Measurements from ENCODE around the gene CNOT4. TPM values are rescaled to one million over a fixed set of nuclear protein-coding genes. Genes with fewer than 3 reads are reported as not detected.

The CNOT4 gene
- total RNA-seq = 10 to 100 TPM in 1 of 2 donors, 1 to 10 TPM in 1; 10.0 to 10.7 TPM

GRCh38 chr7:135509839-135510591 is at the start of gene CNOT4:
Gene CNOT4, minus strand, starts transcription at chr7:135510102. Its CDS starts 71,771 bp downstream, at chr7:135438331.

GRCh38 chr7:135557455-135558336 is 47.8 kb upstream of the CNOT4 start, which contains the start of gene NUP205:
Gene NUP205, plus strand, starts transcription at chr7:135557917. Its CDS starts 28 bp downstream, at chr7:135557945.

Other genes with a start within 250 kb of the CNOT4 start
- gene NUP205, start 47.8 kb upstream of the CNOT4 start, total RNA-seq = 10 to 100 TPM; 63.3 to 94.9 TPM
- gene STMP1, start 152.4 kb upstream of the CNOT4 start, total RNA-seq = 10 to 100 TPM in 1 of 2 donors, 1 to 10 TPM in 1; 10.0 to 10.7 TPM
- gene SLC13A4, start 218.1 kb upstream of the CNOT4 start, total RNA-seq = not detected
- not detected for gene FAM180A, start 238.7 kb upstream of the CNOT4 start, total RNA-seq

Data from melanocyte of skin (primary cell).